GM12874 (cell line): ENCODE data around the gene GALNT14.

ENCODE experiments used
- CTCF ChIP-seq: IDR thresholded peaks from 2 replicates; pipeline ENCODE4 v1.5.1; 2011; ENCODE audit warnings: low read depth, mild to moderate bottlenecking, control low read depth, low read length, moderate library complexity; ENCODE audit not compliant: insufficient read depth

Gene GALNT14

GRCh38 chr2:31066086-31066485, 72.2 kb downstream of the GALNT14 start:
- TF ChIP-seq CTCF, result no peak

- TF ChIP-seq CTCF, result no peak
Measured at GRCh38 chr2:31065356-31065755, 72.9 kb downstream of the GALNT14 start.

- no peak for TF ChIP-seq CTCF
Measured at GRCh38 chr2:31060397-31060796, 77.8 kb downstream of the GALNT14 start.

- no peak for TF ChIP-seq CTCF
Measured at GRCh38 chr2:31058096-31059035, 79.9 kb downstream of the GALNT14 start.

GRCh38 chr2:31057691-31058090, 80.5 kb downstream of the GALNT14 start:
- TF ChIP-seq CTCF, result no peak

GRCh38 chr2:31055938-31056337, 82.3 kb downstream of the GALNT14 start:
- TF ChIP-seq CTCF, result no peak

- no peak for TF ChIP-seq CTCF
Measured at GRCh38 chr2:31054842-31055388, 83.3 kb downstream of the GALNT14 start.
